H1 (cell line): ENCODE data around the gene OLA1. TPM values are rescaled to one million over a fixed set of nuclear protein-coding genes. Genes with fewer than 3 reads are reported as not detected.

Experiments
- CTCF ChIA-PET: fragments of 300-600 bp; sonication (Branson Sonifier 250); formaldehyde crosslinking; loops from one replicate; lab custom pipeline; 2021; ENCODE audit not compliant: partially characterized antibody; lab: Charles Lee
- POLR2A ChIA-PET: fragments of 300-600 bp; sonication (Branson Sonifier 250); formaldehyde crosslinking; loops from one replicate; lab custom pipeline; 2021; ENCODE audit warnings: inconsistent platforms; ENCODE audit not compliant: partially characterized antibody; lab: Charles Lee
- DNase-seq, 2 experiments: peaks; one replicate each; pipeline versions ENCODE4 v3.0.0 to v3.0.0-alpha.2; 2010 to 2022; ENCODE audit warnings: low spot score in 2 of 2, low read depth in 1 of 2, mixed read lengths in 1 of 2
- FAIRE-seq: peaks from 2 replicates; lab custom pipeline; 2011; peaks lifted over from hg19 to GRCh38; lab: Jason Lieb, UNC
- H2AFZ ChIP-seq: 2 replicates; pipeline ENCODE4 v1.8.1; 2012; ENCODE audit warnings: low read length, inconsistent platforms
- H2AK5ac ChIP-seq: 2 replicates; pipeline ENCODE4 v1.6.1; 2013; ENCODE audit warnings: low read depth, low read length
- H2BK120ac ChIP-seq: replicated peaks from 2 replicates; pipeline ENCODE3; 2013; ENCODE audit warnings: low read depth, low read length, inconsistent platforms
- H2BK12ac ChIP-seq: 2 replicates; pipeline ENCODE4 v1.6.1; 2013; ENCODE audit warnings: low read depth, low read length
- H2BK15ac ChIP-seq: 2 replicates; pipeline ENCODE4 v1.6.1; 2013; ENCODE audit warnings: low read length
- H2BK20ac ChIP-seq: 2 replicates; pipeline ENCODE4 v1.6.1; 2013; ENCODE audit warnings: low read length
- H2BK5ac ChIP-seq: 2 replicates; pipeline ENCODE4 v1.6.1; 2013; ENCODE audit warnings: low read depth, low read length
- H3K14ac ChIP-seq: 2 replicates; pipeline ENCODE4 v1.6.1; 2013; ENCODE audit warnings: inconsistent platforms; ENCODE audit not compliant: insufficient read length
- H3K18ac ChIP-seq: 2 replicates; pipeline ENCODE4 v1.6.1; 2013; ENCODE audit warnings: low read length; ENCODE audit errors: extremely low read depth
- H3K23ac ChIP-seq: 2 replicates; pipeline ENCODE4 v1.6.1; 2013; ENCODE audit warnings: inconsistent platforms; ENCODE audit not compliant: insufficient read length
- H3K23me2 ChIP-seq: 2 replicates; pipeline ENCODE4 v1.6.1; 2013; ENCODE audit warnings: low read depth, low read length
- H3K27ac ChIP-seq: 2 replicates; pipeline ENCODE4 v1.6.1; 2011; ENCODE audit warnings: low read depth, low read length, inconsistent platforms
- H3K27me3 ChIP-seq, 4 experiments: replicated peaks in 1 of 4; 1 replicate in 1 of 4; 2 replicates in 3 of 4; pipeline versions ENCODE4 v1.6.1 to v1.8.1; 2011 to 2013; ENCODE audit warnings: low read length in 3 of 4, mild to moderate bottlenecking in 3 of 4, inconsistent platforms in 2 of 4, mixed read lengths in 2 of 4, moderate library complexity in 1 of 4; ENCODE audit not compliant: control insufficient read depth in 3 of 4, insufficient read depth in 3 of 4; ENCODE audit errors: extremely low read depth in 1 of 4
- H3K36me3 ChIP-seq, 4 experiments: 2 replicates each; pipeline versions ENCODE4 v1.6.1 to v1.8.1; 2011 to 2013; ENCODE audit warnings: mild to moderate bottlenecking in 4 of 4, low read length in 3 of 4, moderate library complexity in 2 of 4, control low read depth in 1 of 4, inconsistent platforms in 1 of 4; ENCODE audit not compliant: insufficient read depth in 4 of 4, control insufficient read depth in 2 of 4
- H3K4ac ChIP-seq: replicated peaks from 2 replicates; pipeline ENCODE3; 2013; ENCODE audit warnings: low read length, low read depth, mixed read lengths, inconsistent platforms; ENCODE audit not compliant: insufficient read length
- H3K4me1 ChIP-seq, 4 experiments: replicated peaks in 1 of 4; 1 replicate in 1 of 4; 2 replicates in 3 of 4; pipeline versions ENCODE4 v1.6.1 to v1.8.1; 2011 to 2013; ENCODE audit warnings: low read length in 3 of 4, inconsistent platforms in 2 of 4, mixed read lengths in 1 of 4; ENCODE audit not compliant: insufficient read depth in 4 of 4, control insufficient read depth in 3 of 4
- H3K4me2 ChIP-seq, 2 experiments: 2 replicates each; pipeline versions ENCODE4 v1.6.1 to v1.8.1; 2011 to 2013; ENCODE audit warnings: low read depth in 2 of 2, low read length in 2 of 2, control low read depth in 1 of 2, inconsistent platforms in 1 of 2, mild to moderate bottlenecking in 1 of 2; ENCODE audit not compliant: insufficient read depth in 1 of 2
- H3K4me3 ChIP-seq, 4 experiments: fragments of 200-600, 300-600 bp in 1 of 4; sonication (generic), shearing (Covaris generic), sonication (Bioruptor Twin) in 1 of 4; 2 replicates each; pipeline versions ENCODE4 v1.5.1 to v1.8.1; 2011 to 2016; ENCODE audit warnings: low read length in 4 of 4, low read depth in 3 of 4, control low read depth in 2 of 4, inconsistent platforms in 2 of 4, mild to moderate bottlenecking in 2 of 4, mixed read lengths in 1 of 4, moderate library complexity in 1 of 4; ENCODE audit not compliant: insufficient read depth in 2 of 4; ENCODE audit errors: extremely low read depth in 1 of 4
- H3K56ac ChIP-seq: replicated peaks from 2 replicates; pipeline ENCODE3; 2013; ENCODE audit warnings: low read depth, mild to moderate bottlenecking, mixed read lengths, low read length, inconsistent platforms; ENCODE audit not compliant: insufficient read length
- H3K79me1 ChIP-seq: 2 replicates; pipeline ENCODE4 v1.6.1; 2013; ENCODE audit warnings: low read depth, low read length, control low read depth
- H3K79me2 ChIP-seq, 2 experiments: 2 replicates each; pipeline versions ENCODE4 v1.6.1 to v1.8.1; 2012 to 2013; ENCODE audit warnings: low read length in 2 of 2, mild to moderate bottlenecking in 2 of 2, inconsistent platforms in 1 of 2; ENCODE audit not compliant: insufficient read depth in 2 of 2, control insufficient read depth in 1 of 2
- H3K9ac ChIP-seq, 4 experiments: replicated peaks in 1 of 4; 1 replicate in 1 of 4; 2 replicates in 3 of 4; pipeline versions ENCODE4 v1.6.1 to v1.8.1; 2011 to 2013; ENCODE audit warnings: low read depth in 3 of 4, low read length in 3 of 4, control low read depth in 2 of 4, mild to moderate bottlenecking in 2 of 4, moderate library complexity in 2 of 4, inconsistent platforms in 1 of 4; ENCODE audit errors: extremely low read depth in 1 of 4
- H3K9me3 ChIP-seq, 2 experiments: 2 replicates each; pipeline versions ENCODE4 v1.6.1 to v1.8.1; 2012 to 2013; ENCODE audit warnings: mild to moderate bottlenecking in 2 of 2, moderate library complexity in 2 of 2, control low read depth in 1 of 2, inconsistent platforms in 1 of 2, low read depth in 1 of 2, low read length in 1 of 2, mixed read lengths in 1 of 2; ENCODE audit not compliant: insufficient read depth in 2 of 2
- H4K20me1 ChIP-seq, 2 experiments: replicated peaks in 1 of 2; 2 replicates each; pipeline versions ENCODE3 to v1.8.1; 2011 to 2013; ENCODE audit warnings: inconsistent platforms in 2 of 2, low read length in 2 of 2, mild to moderate bottlenecking in 1 of 2; ENCODE audit not compliant: insufficient read depth in 2 of 2, control insufficient read depth in 1 of 2
- H4K5ac ChIP-seq: 2 replicates; pipeline ENCODE4 v1.6.1; 2013; ENCODE audit warnings: low read length, low read depth, mixed read lengths, inconsistent platforms; ENCODE audit not compliant: insufficient read length
- H4K8ac ChIP-seq: 2 replicates; pipeline ENCODE4 v1.8.0; 2013; ENCODE audit warnings: mild to moderate bottlenecking, moderate library complexity, low read length, inconsistent platforms; ENCODE audit not compliant: insufficient read depth; ENCODE audit errors: extremely low read depth
- H4K91ac ChIP-seq: replicated peaks from 2 replicates; pipeline ENCODE3; 2013; ENCODE audit warnings: low read length, mixed read lengths, inconsistent platforms; ENCODE audit not compliant: insufficient read length
- ATF3 ChIP-seq: IDR thresholded peaks from 2 replicates; pipeline ENCODE4 v1.6.1; 2011; ENCODE audit warnings: low read depth, mild to moderate bottlenecking, low read length; ENCODE audit not compliant: insufficient read depth
- BACH1 ChIP-seq: IDR thresholded peaks from 2 replicates; pipeline ENCODE4 v1.6.1; 2012; ENCODE audit warnings: low read length, improper control_type of control experiment
- BCL11A ChIP-seq, 2 experiments: IDR thresholded peaks; one replicate each; pipeline ENCODE4 v1.6.1; 2011; ENCODE audit warnings: low read depth in 2 of 2, low read length in 2 of 2, mild to moderate bottlenecking in 2 of 2
- CEBPB ChIP-seq: IDR thresholded peaks from 2 replicates; pipeline ENCODE4 v1.6.1; 2012; ENCODE audit warnings: low read depth, low read length
- KDM4A ChIP-seq: IDR thresholded peaks from one replicate; pipeline ENCODE4 v1.7.1; 2012; ENCODE audit warnings: low read depth, mild to moderate bottlenecking, moderate library complexity, low read length, inconsistent platforms; ENCODE audit not compliant: severe bottlenecking
- KDM5A ChIP-seq: fragments of 200-600 bp; IDR thresholded peaks from 2 replicates; pipeline ENCODE4 v1.7.1; 2012; ENCODE audit warnings: mild to moderate bottlenecking, low read length, inconsistent platforms, mixed read lengths
- MAFK ChIP-seq: IDR thresholded peaks from 2 replicates; pipeline ENCODE4 v1.6.1; 2012; ENCODE audit warnings: low read depth, mild to moderate bottlenecking, improper control_type of control experiment, low read length
- POU5F1 ChIP-seq: IDR thresholded peaks from 2 replicates; pipeline ENCODE4 v1.6.1; 2011; ENCODE audit warnings: low read depth, mild to moderate bottlenecking, low read length, moderate library complexity
- RAD21 ChIP-seq, 2 experiments: IDR thresholded peaks in 1 of 2; conservative IDR thresholded peaks in 1 of 2; 2 replicates each; pipeline ENCODE4 v1.6.1; 2011; ENCODE audit warnings: low read depth in 2 of 2, low read length in 2 of 2, improper control_type of control experiment in 1 of 2, inconsistent platforms in 1 of 2, mild to moderate bottlenecking in 1 of 2, moderate library complexity in 1 of 2
- RXRA ChIP-seq: IDR thresholded peaks from 2 replicates; pipeline ENCODE4 v1.6.1; 2011; ENCODE audit warnings: low read depth, mild to moderate bottlenecking, low read length, moderate library complexity; ENCODE audit not compliant: insufficient read depth
- TBP ChIP-seq: IDR thresholded peaks from 2 replicates; pipeline ENCODE4 v1.6.1; 2011; ENCODE audit warnings: low read depth, low read length, improper control_type of control experiment
- WGBS, 2 experiments: shearing (Covaris generic) in 1 of 2; methylation state at CpG; one replicate each; pipeline versions ENCODE4 v1.1.6 to v1.1.7; 2013 to 2015; ENCODE audit warnings: low lambda C conversion rate in 2 of 2, mixed read lengths in 2 of 2, inconsistent platforms in 1 of 2, low coverage in 1 of 2, missing lambda C conversion rate in 1 of 2; ENCODE audit not compliant: insufficient replicate concordance in 2 of 2, insufficient coverage in 1 of 2, insufficient read length in 1 of 2; ENCODE audit errors: extremely low coverage in 1 of 2, missing lambda C conversion rate in 1 of 2; 5-methylcytosine and 5-hydroxymethylcytosine counted together
- polyA plus RNA-seq, 7 experiments: library from polyadenylated mRNA; depleted of rRNA in 3 of 7; stranded (reverse) in 5 of 7; unstranded in 2 of 7; fragments of >200 nt in 5 of 7; fragments of 200-250 nt in 2 of 7; gene quantifications; 1 replicate in 5 of 7; 2 replicates in 1 of 7; 4 replicates in 1 of 7; pipeline versions ENCODE4 v1.2.1 to v1.2.3, GENCODE V29; 2011 to 2013; ENCODE audit warnings: missing spikeins in 2 of 7, mixed read lengths in 2 of 7
- total RNA-seq: library from RNA; stranded (reverse); fragmentation: NEBNext Ultra II Directional; extraction: Animal tissue kit (Norgen Biotek cat#: 25700); gene quantifications from 2 replicates; pipeline ENCODE4 v1.2.1, GENCODE V29; 2021

OLA1 gene
- total and polyA plus RNA-seq, 2 of the 8 experiments (the other 6 are each of a cell fraction or from before 2014, with no cell fraction given): 39.3 to 158 TPM

- H2BK15ac ChIP-seq: no peak overlapping the region
- CTCF ChIA-PET: interaction anchor here (0.9 to 2.1 kb wide), 6 partner anchors 8 to 255 kb away, joined by 3 to 9 read pairs (median 4); no protein-coding TSS in a partner anchor
- 98% methylated on average over 5 of the region's 5 CpGs; no CpG with 5 or more reads in 1 of the 2 experiments for WGBS, 2 experiments
- no peak for TF ChIP-seq TBP
- no peak for TF ChIP-seq CEBPB
- no peak for TF ChIP-seq BACH1
- no peak for TF ChIP-seq BCL11A (IDR thresholded peaks at IDR 0.05; ENCODE audit: low read depth in 2 of 2, low read length in 2 of 2)
- TF ChIP-seq POU5F1: no peak
- TF ChIP-seq RAD21 (IDR thresholded peaks at IDR 0.05 in 1 of 2, conservative IDR thresholded peaks at IDR 0.05 in 1 of 2; ENCODE audit: low read depth in 2 of 2, low read length in 2 of 2): no peak
- no peak for TF ChIP-seq KDM4A
- TF ChIP-seq KDM5A: no peak
- no peak for TF ChIP-seq RXRA
- TF ChIP-seq MAFK: no peak
- no peak for TF ChIP-seq ATF3
Measured at GRCh38 chr2:174088706-174089460, 159.4 kb downstream of the OLA1 start.

More at GRCh38 chr2:174088706-174089460, 159.4 kb downstream of the OLA1 start:
- Histone ChIP-seq H2BK12ac (no peak overlapping the region), H3K23ac (no peak overlapping the region), H2AK5ac (no peak overlapping the region), H3K23me2 (no peaks in the 10 kb centered on the region; the same call in 1 of the 2 replicates), H3K79me1 (no peaks in the 10 kb centered on the region), H2BK5ac (no peak overlapping the region), H3K9ac (no peak overlapping the region), H3K56ac (no peak overlapping the region), H2BK20ac (no peak overlapping the region), H3K4me3 (no peak overlapping the region), H3K79me2 (no peaks in the 10 kb centered on the region), H4K91ac (no peak overlapping the region), H3K9me3 (no peaks in the 10 kb centered on the region), H3K27me3 (no peaks in the 10 kb centered on the region), H3K36me3 (peaks cover 0 to 3% (median 0%) of the 10 kb centered on the region in 4 experiments; a peak in 1 of 8 replicates), H3K18ac (no peak overlapping the region), H2AFZ (no peak overlapping the region), H2BK120ac (no peak overlapping the region), H4K8ac (no peak overlapping the region), H3K14ac (no peak overlapping the region), H4K20me1 (no peaks in the 10 kb centered on the region), H3K4ac (no peak overlapping the region), H3K27ac (no peak overlapping the region), H3K4me2 (no peak overlapping the region), H3K4me1 (peaks cover 0 to 4% (median 3%) of the 10 kb centered on the region in 4 experiments; a peak in 5 of 7 replicates), H4K5ac (no peak overlapping the region)
- DNase-seq (no peak), FAIRE-seq (no peak)
- POLR2A ChIA-PET: no interaction called here
